Type B pancreatic cell (in vitro differentiated cells): ENCODE measurements around the gene MBD3. TPM values are rescaled to one million over a fixed set of nuclear protein-coding genes. Genes with fewer than 3 reads are reported as not detected.

Experiments used
- DNase-seq: peaks from one replicate; pipeline ENCODE4 v3.0.0; 2021; ENCODE audit warnings: mixed read lengths; ENCODE audit not compliant: unreplicated experiment; ENCODE audit errors: extremely low spot score
- H3K27ac Mint-ChIP-seq: 2 replicates; pipeline ENCODE4 v1.8.0; 2021; ENCODE audit warnings: mild to moderate bottlenecking, mixed read lengths
- H3K27me3 Mint-ChIP-seq: 2 replicates; pipeline ENCODE4 v1.8.0; 2021; ENCODE audit warnings: mixed read lengths
- H3K36me3 Mint-ChIP-seq: 2 replicates; pipeline ENCODE4 v1.8.0; 2021; ENCODE audit warnings: mixed read lengths
- H3K4me1 Mint-ChIP-seq: one replicate; pipeline ENCODE4 v1.8.0; 2021; ENCODE audit warnings: mixed read lengths; ENCODE audit not compliant: unreplicated experiment
- H3K4me3 Mint-ChIP-seq: 2 replicates; pipeline ENCODE4 v1.8.0; 2021; ENCODE audit warnings: mild to moderate bottlenecking, mixed read lengths
- H3K9me3 Mint-ChIP-seq: 2 replicates; pipeline ENCODE4 v1.8.0; 2021; ENCODE audit warnings: mixed read lengths
- CTCF ChIP-seq: fragments of 200-600 bp; sonication (generic); conservative IDR thresholded peaks from 2 replicates; pipeline ENCODE4 v1.5.0; 2021; ENCODE audit warnings: antibody characterized with exemption, mild to moderate bottlenecking
- total RNA-seq: library from RNA; stranded (reverse); gene quantifications from 2 replicates; pipeline ENCODE4 v1.2.1, GENCODE V29; 2021; ENCODE audit warnings: low replicate concordance

Gene MBD3
- total RNA-seq, 1 donor from 2014 or later, result 110 TPM

GRCh38 chr19:1582201-1582600 lies 10.5 kb downstream of the MBD3 start:
- TF ChIP-seq CTCF, result no peak
- Mint-ChIP-seq H3K4me3 (no peak overlapping the region), H3K36me3 (no peaks in the 10 kb centered on the region), H3K9me3 (no peaks in the 10 kb centered on the region), H3K27ac (peak overlapping the region; percentile 86), H3K4me1 (no peaks in the 10 kb centered on the region), H3K27me3 (no peaks in the 10 kb centered on the region)
- no peak for DNase-seq

- H3K27me3 Mint-ChIP-seq, result no peaks in the 10 kb centered on the region
- H3K9me3 Mint-ChIP-seq, result no peaks in the 10 kb centered on the region
- H3K4me3 Mint-ChIP-seq, result no peak overlapping the region
- no peaks in the 10 kb centered on the region for H3K36me3 Mint-ChIP-seq
- H3K4me1 Mint-ChIP-seq, result no peaks in the 10 kb centered on the region
- H3K27ac Mint-ChIP-seq, result no peak overlapping the region
- no peak for TF ChIP-seq CTCF
- DNase-seq, result no peak
Observed at GRCh38 chr19:1580957-1581356, 11.7 kb downstream of the MBD3 start.

DNA sequence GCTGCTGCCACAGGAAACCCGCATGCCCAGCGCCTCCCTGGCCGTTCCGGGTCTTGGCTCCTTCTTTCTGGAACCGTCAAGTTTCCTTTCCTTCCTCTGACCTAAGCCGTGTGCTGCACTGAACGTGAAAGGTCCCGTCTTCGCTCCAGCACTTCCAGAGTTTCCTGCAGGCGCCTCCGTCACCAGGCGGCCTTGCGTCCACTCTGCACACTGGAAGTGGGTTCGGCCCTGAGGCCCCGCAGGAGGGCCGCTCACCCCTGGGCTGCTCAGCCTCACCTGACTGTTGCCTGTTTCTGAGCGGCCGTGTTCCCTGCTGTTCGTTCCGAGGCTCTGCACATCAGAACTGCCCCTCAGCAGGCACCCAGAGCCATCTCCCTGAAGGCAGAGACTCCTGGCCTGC lies 12.3 kb downstream of the MBD3 start:
- Mint-ChIP-seq H3K27me3 (no peaks in the 10 kb centered on the region), H3K4me3 (no peak overlapping the region), H3K4me1 (no peaks in the 10 kb centered on the region), H3K9me3 (no peaks in the 10 kb centered on the region), H3K27ac (no peak overlapping the region), H3K36me3 (no peaks in the 10 kb centered on the region)
- TF ChIP-seq CTCF, result no peak
- no peak for DNase-seq

GRCh38 chr19:1579222-1579621 lies 13.4 kb downstream of the MBD3 start:
- no peak overlapping the region for H3K27ac Mint-ChIP-seq
- H3K4me3 Mint-ChIP-seq, result no peak overlapping the region
- no peaks in the 10 kb centered on the region for H3K27me3 Mint-ChIP-seq
- H3K4me1 Mint-ChIP-seq, result no peaks in the 10 kb centered on the region
- no peaks in the 10 kb centered on the region for H3K9me3 Mint-ChIP-seq
- no peaks in the 10 kb centered on the region for H3K36me3 Mint-ChIP-seq
- DNase-seq, result no peak
- no peak for TF ChIP-seq CTCF

GRCh38 chr19:1577929-1578618 lies 14.6 kb downstream of the MBD3 start:
- H3K27me3 Mint-ChIP-seq, result no peaks in the 10 kb centered on the region
- no peak for TF ChIP-seq CTCF

More at GRCh38 chr19:1577929-1578618, 14.6 kb downstream of the MBD3 start:
- Mint-ChIP-seq H3K4me3 (no peak overlapping the region), H3K9me3 (no peaks in the 10 kb centered on the region), H3K27ac (no peak overlapping the region), H3K4me1 (peaks cover 5% of the 10 kb centered on the region), H3K36me3 (no peaks in the 10 kb centered on the region)
- no peak for DNase-seq
